HepG2 (cell line): ENCODE results near the gene CDC42BPG. TPM values are rescaled to one million over a fixed set of nuclear protein-coding genes. Genes with fewer than 3 reads are reported as not detected.
A peak's percentile ranks its signal among the peaks of the same experiment; 100 is the strongest.

Experiments
- AGO1 ChIP-seq: fragments of 200-400 bp; formaldehyde crosslinking; IDR thresholded peaks from 2 replicates; pipeline ENCODE4 v1.6.1; 2017; ENCODE audit warnings: mild to moderate bottlenecking, low read depth, low read length, moderate library complexity; ENCODE audit not compliant: poor library complexity, severe bottlenecking
- ESRRA ChIP-seq: sonication (generic); formaldehyde crosslinking; IDR thresholded peaks from 2 replicates; pipeline ENCODE4 v1.5.1; 2020; ENCODE audit warnings: mild to moderate bottlenecking, low read depth, missing genetic modification reagents
- GMEB1 ChIP-seq: sonication (generic); formaldehyde crosslinking; IDR thresholded peaks from 2 replicates; pipeline ENCODE4 v1.5.1; 2020; ENCODE audit warnings: missing genetic modification reagents, mild to moderate bottlenecking, borderline replicate concordance
- KAT8 ChIP-seq: IDR thresholded peaks from 2 replicates; pipeline ENCODE4 v1.6.1; 2016; ENCODE audit warnings: missing genetic modification reagents, missing compliant biosample characterization
- KMT2A ChIP-seq: sonication (generic); formaldehyde crosslinking; IDR thresholded peaks from 2 replicates; pipeline ENCODE4 v1.4.0; 2020; ENCODE audit warnings: missing genetic modification reagents
- MED13 ChIP-seq: sonication (generic); formaldehyde crosslinking; IDR thresholded peaks from 2 replicates; pipeline ENCODE4 v1.5.0; 2020; ENCODE audit warnings: missing genetic modification reagents
- NFATC3 ChIP-seq: sonication (generic); formaldehyde crosslinking; IDR thresholded peaks from 2 replicates; pipeline ENCODE4 v1.5.1; 2020; ENCODE audit warnings: mild to moderate bottlenecking, missing genetic modification reagents
- NFKB2 ChIP-seq: sonication (generic); formaldehyde crosslinking; IDR thresholded peaks from 2 replicates; pipeline ENCODE4 v1.4.0; 2020; ENCODE audit warnings: missing genetic modification reagents, borderline replicate concordance
- SAFB2 ChIP-seq: sonication (generic); formaldehyde crosslinking; IDR thresholded peaks from 2 replicates; pipeline ENCODE4 v1.5.1; 2020; ENCODE audit warnings: missing genetic modification reagents, low read depth, mild to moderate bottlenecking, borderline replicate concordance
- TGIF2 ChIP-seq: IDR thresholded peaks from 2 replicates; pipeline ENCODE4 v1.6.1; 2016; ENCODE audit warnings: control low read depth, missing compliant biosample characterization
- THAP9 ChIP-seq: sonication (generic); formaldehyde crosslinking; IDR thresholded peaks from 2 replicates; pipeline ENCODE4; 2020; ENCODE audit warnings: missing genetic modification reagents, mild to moderate bottlenecking, borderline replicate concordance
- THYN1 ChIP-seq: sonication (generic); formaldehyde crosslinking; IDR thresholded peaks from 2 replicates; pipeline ENCODE4 v1.8.1; 2023; ENCODE audit warnings: low read depth, mild to moderate bottlenecking, moderate library complexity, missing genetic modification reagents, borderline replicate concordance
- ZBTB34 ChIP-seq: sonication (generic); formaldehyde crosslinking; IDR thresholded peaks from 2 replicates; pipeline ENCODE4 v1.8.0; 2022; ENCODE audit warnings: mild to moderate bottlenecking, missing genetic modification reagents
- ZBTB37 ChIP-seq: sonication (generic); formaldehyde crosslinking; IDR thresholded peaks from 2 replicates; pipeline ENCODE4 v1.4.0; 2020; ENCODE audit warnings: mild to moderate bottlenecking, missing genetic modification reagents
- ZBTB43 ChIP-seq: sonication (generic); formaldehyde crosslinking; conservative IDR thresholded peaks from 2 replicates; pipeline ENCODE4 v1.4.0; 2020; ENCODE audit warnings: missing genetic modification reagents
- ZFP36L1 ChIP-seq: sonication (generic); formaldehyde crosslinking; IDR thresholded peaks from 2 replicates; pipeline ENCODE4 v1.8.0; 2022; ENCODE audit warnings: mild to moderate bottlenecking, missing genetic modification reagents, moderate library complexity
- ZNF121 ChIP-seq: sonication (generic); formaldehyde crosslinking; IDR thresholded peaks from 2 replicates; pipeline ENCODE4 v1.5.0; 2020; ENCODE audit warnings: mild to moderate bottlenecking, missing genetic modification reagents
- ZNF230 ChIP-seq: sonication (generic); formaldehyde crosslinking; IDR thresholded peaks from 2 replicates; pipeline ENCODE4 v1.4.0; 2020; ENCODE audit warnings: mild to moderate bottlenecking, missing genetic modification reagents
- ZNF335 ChIP-seq: sonication (generic); formaldehyde crosslinking; IDR thresholded peaks from 2 replicates; pipeline ENCODE4 v1.4.0; 2020; ENCODE audit warnings: missing genetic modification reagents
- ZSCAN21 ChIP-seq: sonication (generic); formaldehyde crosslinking; IDR thresholded peaks from 2 replicates; pipeline ENCODE4 v1.8.0; 2022; ENCODE audit warnings: mild to moderate bottlenecking, missing genetic modification reagents, moderate library complexity, borderline replicate concordance
- polyA plus RNA-seq, 8 experiments: library from polyadenylated mRNA; depleted of rRNA in 3 of 8; stranded (reverse) in 7 of 8; unstranded in 1 of 8; fragments of >200 nt; fragmentation: Illumina TruSeq in 4 of 8; extraction: Trizol in 4 of 8; gene quantifications; 2 replicates each; pipeline versions ENCODE4 v1.2.1 to v1.2.3, GENCODE V29; 2011 to 2016; ENCODE audit warnings: low read depth in 4 of 8, missing spikeins in 1 of 8, mixed read lengths in 1 of 8; ENCODE audit not compliant: insufficient read depth in 1 of 8
- total RNA-seq, 5 experiments: library from RNA; depleted of rRNA; stranded (reverse); fragments of >200 nt; fragmentation: Illumina TruSeq; extraction: Trizol; gene quantifications; 2 replicates each; pipeline ENCODE4 v1.2.3, GENCODE V29; 2016; ENCODE audit warnings: low read depth in 1 of 5

Gene CDC42BPG
- total and polyA plus RNA-seq, 2 of the 13 experiments (the other 11 are each of a cell fraction or from before 2014, with no cell fraction given) = 0.55 to 1.4 TPM

GRCh38 chr11:64878494-64879243 is 34.2 kb upstream of the CDC42BPG start, which contains the start of gene EHD1 (continued):
- TF ChIP-seq ZNF335 = no peak
- TF ChIP-seq ZBTB34 (CRISPR knock-in tag) = peak; percentile 82
- TF ChIP-seq ESRRA (CRISPR knock-in tag) = peak; percentile 26
- TF ChIP-seq THYN1 (CRISPR knock-in tag) = no peak
- peak; percentile 11; the same call in 1 of the 2 replicates for TF ChIP-seq ZSCAN21
- peak; percentile 88; the same call in 1 of the 2 replicates for TF ChIP-seq SAFB2 (CRISPR knock-in tag)
- peak; percentile 17 for TF ChIP-seq AGO1
- peak; percentile 71 for TF ChIP-seq GMEB1 (CRISPR knock-in tag)
- no peak for TF ChIP-seq ZBTB43 (CRISPR knock-in tag)
- TF ChIP-seq NFATC3 (CRISPR knock-in tag) = no peak
- TF ChIP-seq ZFP36L1 = peak; percentile 82
- TF ChIP-seq KAT8 (CRISPR knock-in tag) = peak; percentile 62
- 0 out of 2 replicates have a peak, but pooled peaks have one; percentile 32 for TF ChIP-seq ZBTB37 (CRISPR knock-in tag)
- TF ChIP-seq ZNF121 = 0 out of 2 replicates have a peak, but pooled peaks have one; percentile 27
- TF ChIP-seq MED13 (CRISPR knock-in tag) = peak; percentile 61
- peak; percentile 55; the same call in 1 of the 2 replicates for TF ChIP-seq KMT2A
- TF ChIP-seq ZNF230 (CRISPR knock-in tag) = peak; percentile 56; the same call in 1 of the 2 replicates
- TF ChIP-seq TGIF2 (CRISPR knock-in tag) = peak; percentile 27; the same call in 1 of the 2 replicates
- TF ChIP-seq NFKB2 = peak; percentile 61; the same call in 1 of the 2 replicates
- peak; percentile 29; the same call in 1 of the 2 replicates for TF ChIP-seq THAP9 (CRISPR knock-in tag)
